GM23338 (cell line): ENCODE measurements around the gene TMPRSS5. TPM values are rescaled to one million over a fixed set of nuclear protein-coding genes. Genes with fewer than 3 reads are reported as not detected.

Source experiments
- ATAC-seq: fragments of 200-7000 bp; cut with Tn5 transposase; 3 replicates; pipeline ENCODE4 v1.9.1; 2020
- DNase-seq: peaks from one replicate; pipeline ENCODE4 v3.0.0-alpha.2; 2015; ENCODE audit warnings: low spot score
- H2AFZ ChIP-seq: fragments of 200-600 bp; sonication (generic); 2 replicates; pipeline ENCODE4 v1.8.0; 2016; ENCODE audit warnings: antibody characterized with exemption, mild to moderate bottlenecking, moderate library complexity
- H3F3A ChIP-seq: fragments of 200-600 bp; sonication (generic); replicated peaks from 2 replicates; pipeline ENCODE4 v1.8.0; 2017; ENCODE audit warnings: antibody characterized with exemption, mixed run types, low read depth
- H3K27ac ChIP-seq: fragments of 200-600 bp; sonication (generic); 2 replicates; pipeline ENCODE4 v1.6.1; 2016; ENCODE audit warnings: low read depth
- H3K27me3 ChIP-seq: fragments of 200-600 bp; sonication (generic); 2 replicates; pipeline ENCODE4 v1.8.0; 2016; ENCODE audit warnings: mild to moderate bottlenecking, mixed run types, moderate library complexity; ENCODE audit not compliant: insufficient read depth
- H3K36me3 ChIP-seq: fragments of 200-600 bp; sonication (generic); 2 replicates; pipeline ENCODE4 v1.8.0; 2016; ENCODE audit warnings: mild to moderate bottlenecking; ENCODE audit not compliant: insufficient read depth
- H3K4me1 ChIP-seq: fragments of 200-600 bp; sonication (generic); 2 replicates; pipeline ENCODE4 v1.8.0; 2016; ENCODE audit warnings: mild to moderate bottlenecking, moderate library complexity; ENCODE audit not compliant: insufficient read depth
- H3K4me2 ChIP-seq: fragments of 200-600 bp; sonication (generic); 2 replicates; pipeline ENCODE4 v1.7.1; 2017; ENCODE audit warnings: mixed run types
- H3K4me3 ChIP-seq: fragments of 200-600 bp; sonication (generic); 2 replicates; pipeline ENCODE4 v1.6.1; 2016; ENCODE audit warnings: mixed run types
- H3K79me2 ChIP-seq: fragments of 200-600 bp; sonication (generic); replicated peaks from 2 replicates; pipeline ENCODE4 v1.8.0; 2017; ENCODE audit warnings: mild to moderate bottlenecking; ENCODE audit not compliant: insufficient read depth
- H3K9me2 ChIP-seq: fragments of 200-600 bp; sonication (generic); 2 replicates; pipeline ENCODE4 v1.8.0; 2017; ENCODE audit not compliant: insufficient read depth
- H4K20me1 ChIP-seq: fragments of 200-600 bp; sonication (generic); replicated peaks from 2 replicates; pipeline ENCODE4 v1.8.0; 2017; ENCODE audit warnings: mild to moderate bottlenecking; ENCODE audit not compliant: insufficient read depth
- H3K27ac Mint-ChIP-seq: 2 replicates; pipeline ENCODE4 v1.8.0; 2020; ENCODE audit warnings: inconsistent platforms, mild to moderate bottlenecking, moderate library complexity, mixed read lengths
- H3K27me3 Mint-ChIP-seq: 3 replicates; pipeline ENCODE4 v1.8.0; 2022; ENCODE audit warnings: low read depth, mild to moderate bottlenecking, moderate library complexity, mixed read lengths, inconsistent platforms; ENCODE audit not compliant: insufficient read depth, poor library complexity
- H3K36me3 Mint-ChIP-seq: 3 replicates; pipeline ENCODE4 v1.8.0; 2021; ENCODE audit warnings: low read depth, mild to moderate bottlenecking, inconsistent platforms, moderate library complexity, mixed read lengths
- H3K4me1 Mint-ChIP-seq: 3 replicates; pipeline ENCODE4 v1.8.0; 2020; ENCODE audit warnings: mild to moderate bottlenecking, inconsistent platforms, mixed read lengths
- H3K4me3 Mint-ChIP-seq: 3 replicates; pipeline ENCODE4 v1.8.0; 2021; ENCODE audit warnings: moderate library complexity, mild to moderate bottlenecking, inconsistent platforms, mixed read lengths
- H3K9me3 Mint-ChIP-seq: 3 replicates; pipeline ENCODE4 v1.8.0; 2020; ENCODE audit warnings: moderate library complexity, mild to moderate bottlenecking, inconsistent platforms, mixed read lengths
- CREB1 ChIP-seq: fragments of 250-450 bp; sonication (Bioruptor Pico); IDR thresholded peaks from 2 replicates; pipeline ENCODE4 v1.5.0; 2020; ENCODE audit warnings: low read depth, mild to moderate bottlenecking, moderate library complexity
- NANOG ChIP-seq: IDR thresholded peaks from 2 replicates; pipeline ENCODE4 v1.6.1; 2016; ENCODE audit warnings: antibody characterized with exemption, borderline replicate concordance
- POLR2AphosphoS5 ChIP-seq: IDR thresholded peaks from 2 replicates; pipeline ENCODE4 v1.6.1; 2016; ENCODE audit warnings: antibody characterized with exemption, low read depth
- STAT1 ChIP-seq: IDR thresholded peaks from one replicate; pipeline ENCODE4 v1.6.1; 2016; ENCODE audit warnings: antibody characterized with exemption; ENCODE audit not compliant: unreplicated experiment
- ZNF114 ChIP-seq: fragments of 250-450 bp; sonication (Bioruptor Pico); IDR thresholded peaks from 2 replicates; pipeline ENCODE4 v1.5.0; 2020; ENCODE audit warnings: mild to moderate bottlenecking, moderate library complexity
- ZNF331 ChIP-seq: fragments of 250-450 bp; sonication (Bioruptor Pico); IDR thresholded peaks from 2 replicates; pipeline ENCODE4 v1.5.0; 2020; ENCODE audit warnings: low read depth, mild to moderate bottlenecking, moderate library complexity
- polyA plus RNA-seq: library from polyadenylated mRNA; unstranded; fragments of >200 nt; fragmentation: Nextera tagmentation; extraction: Ambion mirVana; gene quantifications from 2 replicates; pipeline ENCODE4 v1.2.1, GENCODE V29; 2016
- total RNA-seq: library from RNA; depleted of rRNA; stranded (reverse); fragments of >200 nt; shearing (Covaris generic); gene quantifications from 2 replicates; pipeline ENCODE4 v1.2.3, GENCODE V29; 2014
- TF ChIP-seq, protein P1 (sequence below), 2 experiments: fragments of 200-600 bp in 1 of 2; sonication (generic) in 1 of 2; conservative IDR thresholded peaks; 2 replicates each; pipeline versions ENCODE4 v1.5.1 to v1.6.1; 2016 to 2017; ENCODE audit warnings: antibody characterized with exemption in 2 of 2, low read depth in 2 of 2, mild to moderate bottlenecking in 2 of 2, moderate library complexity in 1 of 2
- TF ChIP-seq, protein P2 (sequence below): IDR thresholded peaks from 2 replicates; pipeline ENCODE4 v1.6.1; 2016; ENCODE audit warnings: antibody characterized with exemption
- TF ChIP-seq, protein P3 (sequence below): fragments of 250-450 bp; sonication (Bioruptor Pico); IDR thresholded peaks from 2 replicates; pipeline ENCODE4 v1.5.0; 2020; ENCODE audit warnings: mild to moderate bottlenecking, moderate library complexity

The TMPRSS5 gene
- total and polyA plus RNA-seq, 2 experiments from 2014 or later: not detected

DNA sequence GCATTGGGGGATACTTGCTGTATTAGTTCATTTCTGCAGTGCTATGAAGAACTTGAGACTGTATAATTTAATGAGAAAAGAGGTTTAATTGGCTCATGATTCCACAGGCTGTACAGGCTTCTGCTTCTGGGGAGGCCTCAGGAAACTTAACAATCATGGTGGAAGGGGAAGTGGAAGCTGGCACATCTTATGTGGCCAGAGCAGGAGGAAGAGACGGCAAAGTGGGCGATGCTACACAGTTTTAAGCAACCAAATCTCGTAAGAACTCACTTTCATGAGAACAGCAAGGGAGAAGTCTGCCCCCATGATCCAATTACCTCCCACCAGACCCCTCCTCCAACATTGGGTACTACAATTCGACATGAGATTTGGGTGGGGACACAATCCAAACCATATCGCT lies 55.1 kb downstream of the TMPRSS5 start (continued):
- TF ChIP-seq POLR2AphosphoS5 (no peak), CREB1 (CRISPR knock-in tag) (no peak)
- TF ChIP-seq, protein P1, sequence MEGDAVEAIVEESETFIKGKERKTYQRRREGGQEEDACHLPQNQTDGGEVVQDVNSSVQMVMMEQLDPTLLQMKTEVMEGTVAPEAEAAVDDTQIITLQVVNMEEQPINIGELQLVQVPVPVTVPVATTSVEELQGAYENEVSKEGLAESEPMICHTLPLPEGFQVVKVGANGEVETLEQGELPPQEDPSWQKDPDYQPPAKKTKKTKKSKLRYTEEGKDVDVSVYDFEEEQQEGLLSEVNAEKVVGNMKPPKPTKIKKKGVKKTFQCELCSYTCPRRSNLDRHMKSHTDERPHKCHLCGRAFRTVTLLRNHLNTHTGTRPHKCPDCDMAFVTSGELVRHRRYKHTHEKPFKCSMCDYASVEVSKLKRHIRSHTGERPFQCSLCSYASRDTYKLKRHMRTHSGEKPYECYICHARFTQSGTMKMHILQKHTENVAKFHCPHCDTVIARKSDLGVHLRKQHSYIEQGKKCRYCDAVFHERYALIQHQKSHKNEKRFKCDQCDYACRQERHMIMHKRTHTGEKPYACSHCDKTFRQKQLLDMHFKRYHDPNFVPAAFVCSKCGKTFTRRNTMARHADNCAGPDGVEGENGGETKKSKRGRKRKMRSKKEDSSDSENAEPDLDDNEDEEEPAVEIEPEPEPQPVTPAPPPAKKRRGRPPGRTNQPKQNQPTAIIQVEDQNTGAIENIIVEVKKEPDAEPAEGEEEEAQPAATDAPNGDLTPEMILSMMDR (conservative IDR thresholded peaks at IDR 0.05; ENCODE audit: low read depth in 2 of 2): no peak
- TF ChIP-seq, protein P2, sequence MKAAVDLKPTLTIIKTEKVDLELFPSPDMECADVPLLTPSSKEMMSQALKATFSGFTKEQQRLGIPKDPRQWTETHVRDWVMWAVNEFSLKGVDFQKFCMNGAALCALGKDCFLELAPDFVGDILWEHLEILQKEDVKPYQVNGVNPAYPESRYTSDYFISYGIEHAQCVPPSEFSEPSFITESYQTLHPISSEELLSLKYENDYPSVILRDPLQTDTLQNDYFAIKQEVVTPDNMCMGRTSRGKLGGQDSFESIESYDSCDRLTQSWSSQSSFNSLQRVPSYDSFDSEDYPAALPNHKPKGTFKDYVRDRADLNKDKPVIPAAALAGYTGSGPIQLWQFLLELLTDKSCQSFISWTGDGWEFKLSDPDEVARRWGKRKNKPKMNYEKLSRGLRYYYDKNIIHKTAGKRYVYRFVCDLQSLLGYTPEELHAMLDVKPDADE: no peak

DNA sequence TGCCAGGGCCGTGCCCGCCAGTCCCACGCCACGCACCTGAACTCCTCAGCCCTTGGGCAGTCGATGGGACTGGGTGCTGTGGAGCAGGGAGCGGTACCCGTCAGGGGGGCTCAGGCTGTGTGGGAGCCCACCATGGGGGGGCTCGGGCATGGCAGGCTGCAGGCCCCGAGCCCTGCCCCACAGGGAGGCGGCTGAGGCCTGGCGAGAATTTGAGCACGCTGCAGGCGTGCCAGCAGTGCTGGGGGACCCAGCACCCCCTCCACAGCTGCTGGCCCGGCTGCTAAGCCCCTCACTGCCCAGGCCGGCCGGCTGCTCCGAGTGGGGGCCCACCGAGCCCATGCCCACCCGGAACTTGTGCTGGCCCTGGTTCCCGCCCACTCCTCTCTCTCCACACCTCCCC lies 56.8 kb downstream of the TMPRSS5 start:
- Mint-ChIP-seq H3K27me3 (peaks cover 3% of the 10 kb centered on the region), H3K4me1 (no peaks in the 10 kb centered on the region), H3K27ac (no peak overlapping the region), H3K36me3 (peaks cover 7% of the 10 kb centered on the region; the same call in 2 of the 3 replicates), H3K9me3 (peaks cover 25% of the 10 kb centered on the region), H3K4me3 (no peak overlapping the region)
- Histone ChIP-seq H3F3A (no peaks in the 10 kb centered on the region), H3K27ac (no peak overlapping the region), H4K20me1 (no peaks in the 10 kb centered on the region), H3K27me3 (no peaks in the 10 kb centered on the region), H3K4me1 (no peaks in the 10 kb centered on the region), H2AFZ (no peak overlapping the region), H3K4me2 (no peak overlapping the region), H3K36me3 (no peaks in the 10 kb centered on the region), H3K4me3 (no peak overlapping the region), H3K9me2 (no peaks in the 10 kb centered on the region), H3K79me2 (no peaks in the 10 kb centered on the region)
- DNase-seq (no peak), ATAC-seq (no peak)
- TF ChIP-seq CREB1 (CRISPR knock-in tag) (no peak), POLR2AphosphoS5 (no peak), ZNF114 (no peak), ZNF331 (CRISPR knock-in tag) (no peak), NANOG (no peak), STAT1 (no peak)
- TF ChIP-seq, protein P2: no peak
- TF ChIP-seq, protein P3, sequence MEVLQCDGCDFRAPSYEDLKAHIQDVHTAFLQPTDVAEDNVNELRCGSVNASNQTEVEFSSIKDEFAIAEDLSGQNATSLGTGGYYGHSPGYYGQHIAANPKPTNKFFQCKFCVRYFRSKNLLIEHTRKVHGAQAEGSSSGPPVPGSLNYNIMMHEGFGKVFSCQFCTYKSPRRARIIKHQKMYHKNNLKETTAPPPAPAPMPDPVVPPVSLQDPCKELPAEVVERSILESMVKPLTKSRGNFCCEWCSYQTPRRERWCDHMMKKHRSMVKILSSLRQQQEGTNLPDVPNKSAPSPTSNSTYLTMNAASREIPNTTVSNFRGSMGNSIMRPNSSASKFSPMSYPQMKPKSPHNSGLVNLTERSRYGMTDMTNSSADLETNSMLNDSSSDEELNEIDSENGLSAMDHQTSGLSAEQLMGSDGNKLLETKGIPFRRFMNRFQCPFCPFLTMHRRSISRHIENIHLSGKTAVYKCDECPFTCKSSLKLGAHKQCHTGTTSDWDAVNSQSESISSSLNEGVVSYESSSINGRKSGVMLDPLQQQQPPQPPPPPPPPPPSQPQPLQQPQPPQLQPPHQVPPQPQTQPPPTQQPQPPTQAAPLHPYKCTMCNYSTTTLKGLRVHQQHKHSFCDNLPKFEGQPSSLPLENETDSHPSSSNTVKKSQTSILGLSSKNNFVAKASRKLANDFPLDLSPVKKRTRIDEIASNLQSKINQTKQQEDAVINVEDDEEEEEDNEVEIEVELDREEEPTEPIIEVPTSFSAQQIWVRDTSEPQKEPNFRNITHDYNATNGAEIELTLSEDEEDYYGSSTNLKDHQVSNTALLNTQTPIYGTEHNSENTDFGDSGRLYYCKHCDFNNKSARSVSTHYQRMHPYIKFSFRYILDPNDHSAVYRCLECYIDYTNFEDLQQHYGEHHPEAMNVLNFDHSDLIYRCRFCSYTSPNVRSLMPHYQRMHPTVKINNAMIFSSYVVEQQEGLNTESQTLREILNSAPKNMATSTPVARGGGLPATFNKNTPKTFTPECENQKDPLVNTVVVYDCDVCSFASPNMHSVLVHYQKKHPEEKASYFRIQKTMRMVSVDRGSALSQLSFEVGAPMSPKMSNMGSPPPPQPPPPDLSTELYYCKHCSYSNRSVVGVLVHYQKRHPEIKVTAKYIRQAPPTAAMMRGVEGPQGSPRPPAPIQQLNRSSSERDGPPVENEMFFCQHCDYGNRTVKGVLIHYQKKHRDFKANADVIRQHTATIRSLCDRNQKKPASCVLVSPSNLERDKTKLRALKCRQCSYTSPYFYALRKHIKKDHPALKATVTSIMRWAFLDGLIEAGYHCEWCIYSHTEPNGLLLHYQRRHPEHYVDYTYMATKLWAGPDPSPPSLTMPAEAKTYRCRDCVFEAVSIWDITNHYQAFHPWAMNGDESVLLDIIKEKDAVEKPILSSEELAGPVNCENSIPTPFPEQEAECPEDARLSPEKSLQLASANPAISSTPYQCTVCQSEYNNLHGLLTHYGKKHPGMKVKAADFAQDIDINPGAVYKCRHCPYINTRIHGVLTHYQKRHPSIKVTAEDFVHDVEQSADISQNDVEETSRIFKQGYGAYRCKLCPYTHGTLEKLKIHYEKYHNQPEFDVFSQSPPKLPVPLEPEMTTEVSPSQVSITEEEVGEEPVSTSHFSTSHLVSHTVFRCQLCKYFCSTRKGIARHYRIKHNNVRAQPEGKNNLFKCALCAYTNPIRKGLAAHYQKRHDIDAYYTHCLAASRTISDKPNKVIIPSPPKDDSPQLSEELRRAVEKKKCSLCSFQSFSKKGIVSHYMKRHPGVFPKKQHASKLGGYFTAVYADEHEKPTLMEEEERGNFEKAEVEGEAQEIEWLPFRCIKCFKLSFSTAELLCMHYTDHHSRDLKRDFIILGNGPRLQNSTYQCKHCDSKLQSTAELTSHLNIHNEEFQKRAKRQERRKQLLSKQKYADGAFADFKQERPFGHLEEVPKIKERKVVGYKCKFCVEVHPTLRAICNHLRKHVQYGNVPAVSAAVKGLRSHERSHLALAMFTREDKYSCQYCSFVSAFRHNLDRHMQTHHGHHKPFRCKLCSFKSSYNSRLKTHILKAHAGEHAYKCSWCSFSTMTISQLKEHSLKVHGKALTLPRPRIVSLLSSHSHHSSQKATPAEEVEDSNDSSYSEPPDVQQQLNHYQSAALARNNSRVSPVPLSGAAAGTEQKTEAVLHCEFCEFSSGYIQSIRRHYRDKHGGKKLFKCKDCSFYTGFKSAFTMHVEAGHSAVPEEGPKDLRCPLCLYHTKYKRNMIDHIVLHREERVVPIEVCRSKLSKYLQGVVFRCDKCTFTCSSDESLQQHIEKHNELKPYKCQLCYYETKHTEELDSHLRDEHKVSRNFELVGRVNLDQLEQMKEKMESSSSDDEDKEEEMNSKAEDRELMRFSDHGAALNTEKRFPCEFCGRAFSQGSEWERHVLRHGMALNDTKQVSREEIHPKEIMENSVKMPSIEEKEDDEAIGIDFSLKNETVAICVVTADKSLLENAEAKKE (CRISPR knock-in tag): no peak
